Measurements from ENCODE around the gene MEGF8.

MEGF8 gene

DNA sequence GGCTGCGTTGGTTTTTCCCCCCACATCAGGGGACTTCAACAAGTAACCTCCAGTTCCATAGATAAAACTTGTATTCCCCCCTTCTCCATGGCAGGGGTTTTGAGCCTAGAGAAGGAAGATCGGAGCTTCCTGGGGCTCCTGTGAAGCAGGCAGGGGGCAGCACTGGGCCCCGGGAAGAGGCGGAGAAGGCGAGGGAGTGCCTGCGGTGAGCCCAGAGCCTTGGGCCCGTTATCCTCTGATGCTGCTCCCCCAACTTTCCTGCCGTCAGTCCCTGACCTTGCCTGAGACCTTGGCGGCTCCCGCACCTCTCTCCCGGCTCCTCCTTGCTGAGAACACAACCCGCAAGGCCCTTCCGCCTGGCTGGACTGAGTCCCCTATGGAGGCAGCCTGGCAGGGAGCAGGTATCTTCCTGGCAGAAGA lies 99.3 kb downstream of the MEGF8 start:
- in situ Hi-C loops (cut with HindIII; ENCODE audit: low pct_ligation_motif_present, low sequenced_read_pairs): no loop called here
- H3K27ac ChIP-seq: no peak overlapping the region
- H3K4me3 ChIP-seq (ENCODE audit: low read depth, low read length): no peak overlapping the region
- DNase-seq: no peak
- H3K27me3 ChIP-seq (replicated peaks): no peaks in the 10 kb centered on the region
- TF ChIP-seq, protein P1, sequence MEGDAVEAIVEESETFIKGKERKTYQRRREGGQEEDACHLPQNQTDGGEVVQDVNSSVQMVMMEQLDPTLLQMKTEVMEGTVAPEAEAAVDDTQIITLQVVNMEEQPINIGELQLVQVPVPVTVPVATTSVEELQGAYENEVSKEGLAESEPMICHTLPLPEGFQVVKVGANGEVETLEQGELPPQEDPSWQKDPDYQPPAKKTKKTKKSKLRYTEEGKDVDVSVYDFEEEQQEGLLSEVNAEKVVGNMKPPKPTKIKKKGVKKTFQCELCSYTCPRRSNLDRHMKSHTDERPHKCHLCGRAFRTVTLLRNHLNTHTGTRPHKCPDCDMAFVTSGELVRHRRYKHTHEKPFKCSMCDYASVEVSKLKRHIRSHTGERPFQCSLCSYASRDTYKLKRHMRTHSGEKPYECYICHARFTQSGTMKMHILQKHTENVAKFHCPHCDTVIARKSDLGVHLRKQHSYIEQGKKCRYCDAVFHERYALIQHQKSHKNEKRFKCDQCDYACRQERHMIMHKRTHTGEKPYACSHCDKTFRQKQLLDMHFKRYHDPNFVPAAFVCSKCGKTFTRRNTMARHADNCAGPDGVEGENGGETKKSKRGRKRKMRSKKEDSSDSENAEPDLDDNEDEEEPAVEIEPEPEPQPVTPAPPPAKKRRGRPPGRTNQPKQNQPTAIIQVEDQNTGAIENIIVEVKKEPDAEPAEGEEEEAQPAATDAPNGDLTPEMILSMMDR (IDR thresholded peaks at IDR 0.05; ENCODE audit: low read depth, low read length, missing control alignments): peak; percentile 25
- no peaks in the 10 kb centered on the region for H3K36me3 ChIP-seq (replicated peaks)

DNA sequence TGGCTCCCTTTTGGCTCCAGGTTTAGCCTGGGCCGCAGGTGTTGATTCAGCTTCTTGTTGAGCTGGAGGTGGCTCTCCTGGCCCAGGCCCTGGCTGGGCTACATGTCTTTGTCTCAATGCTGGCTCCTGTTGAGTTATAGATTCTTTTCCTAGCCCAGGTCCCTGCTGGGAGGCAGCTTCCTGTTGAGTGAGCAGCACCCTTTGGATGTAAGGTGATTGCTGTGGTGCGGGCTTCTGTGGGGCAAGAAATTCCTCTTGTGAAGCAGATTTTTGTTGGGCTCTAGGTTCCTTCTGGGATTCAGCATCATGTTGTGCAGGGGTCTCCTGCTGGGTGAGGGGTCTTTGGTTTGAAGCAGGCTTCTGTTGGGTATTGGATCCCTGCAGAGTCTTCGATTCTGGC lies 101.2 kb downstream of the MEGF8 start:
- in situ Hi-C loops (cut with HindIII; ENCODE audit: low pct_ligation_motif_present, low sequenced_read_pairs): no loop called here
- no peaks in the 10 kb centered on the region for H3K27me3 ChIP-seq (replicated peaks)
- no peak for DNase-seq
- TF ChIP-seq, protein P1 (IDR thresholded peaks at IDR 0.05; ENCODE audit: low read depth, low read length, missing control alignments): no peak
- H3K4me3 ChIP-seq (ENCODE audit: low read depth, low read length): no peak overlapping the region
- no peaks in the 10 kb centered on the region for H3K36me3 ChIP-seq (replicated peaks)
- H3K27ac ChIP-seq: no peak overlapping the region

DNA sequence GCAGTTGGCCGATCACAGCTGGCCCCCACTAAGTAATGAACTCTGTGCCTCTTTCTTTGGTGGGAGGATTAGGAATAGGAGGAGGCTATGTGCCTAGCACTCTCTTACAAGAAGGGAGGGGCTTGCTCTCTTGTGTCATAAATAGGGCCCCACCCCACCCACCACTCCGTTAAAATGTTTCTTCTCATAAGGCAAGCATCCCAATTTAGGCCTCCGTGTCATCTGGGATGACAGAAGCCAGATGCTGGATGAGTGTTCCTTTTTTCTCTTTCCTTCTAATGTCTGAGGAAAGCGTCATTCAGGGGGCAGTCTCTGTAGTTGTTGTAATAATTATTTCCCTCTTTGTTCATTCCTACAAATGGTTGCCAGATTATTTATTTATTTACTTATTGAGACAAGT lies 101.9 kb downstream of the MEGF8 start, which contains the start of gene LIPE:
TSS of gene LIPE (minus strand) at position 76 of the 400 bp plus-strand sequence. CDS start 239 bp downstream, outside the sequence.
- TF ChIP-seq, protein P1 (IDR thresholded peaks at IDR 0.05; ENCODE audit: low read depth, low read length, missing control alignments): no peak
- H3K4me3 ChIP-seq (ENCODE audit: low read depth, low read length): no peak within 1 kb of the TSS
- H3K27ac ChIP-seq: no peak within 1 kb of the TSS
- H3K36me3 ChIP-seq (replicated peaks): no peaks in the 10 kb centered on the region
- no peaks in the 10 kb centered on the region for H3K27me3 ChIP-seq (replicated peaks)
- in situ Hi-C loops (cut with HindIII; ENCODE audit: low pct_ligation_motif_present, low sequenced_read_pairs): no loop called here
- DNase-seq: no peak

Measured in brain microvascular endothelial cell (primary cell).